SW 1271 (cell line): ENCODE data around the gene TRPM2.
"Not testable (repeated sequence)": the region's sequence is repeated elsewhere in the genome, so short reads cannot be mapped to it uniquely, and the experiment has no call there.

ENCODE experiments used
- DNase-seq, 2 experiments: peaks; one replicate each; lab custom pipeline; 2025; lab: John Stamatoyannopoulos, UW

TRPM2 gene

GRCh38 chr21:44397431-44398031, 44.1 kb downstream of the TRPM2 start:
- no peak for DNase-seq

GRCh38 chr21:44398499-44398898, 45.1 kb downstream of the TRPM2 start:
- DNase-seq: no peak

- DNase-seq: no peak
These were observed 45.9 kb downstream of the TRPM2 start for GRCh38 chr21:44399151-44399954.

- no peak for DNase-seq
These were observed 46.8 kb downstream of the TRPM2 start for GRCh38 chr21:44399955-44400790.

GRCh38 chr21:44400791-44401385, 47.5 kb downstream of the TRPM2 start:
- DNase-seq: no peak

GRCh38 chr21:44401386-44402160, 48.2 kb downstream of the TRPM2 start:
- DNase-seq: no peak

- no peak for DNase-seq
These were observed 49.1 kb downstream of the TRPM2 start for GRCh38 chr21:44402323-44403105.

GRCh38 chr21:44403106-44404020, 49.9 kb downstream of the TRPM2 start:
- DNase-seq: no peak

GRCh38 chr21:44404482-44404881, 51.1 kb downstream of the TRPM2 start:
- DNase-seq: not testable (repeated sequence)

- DNase-seq: no peak
These were observed 51.9 kb downstream of the TRPM2 start for GRCh38 chr21:44405091-44405947.

GRCh38 chr21:44405948-44406872, 52.8 kb downstream of the TRPM2 start:
- DNase-seq: peak; percentile 6 to 7

GRCh38 chr21:44406953-44407352, 53.5 kb downstream of the TRPM2 start:
- no peak for DNase-seq

GRCh38 chr21:44407493-44407892, 54.1 kb downstream of the TRPM2 start:
- DNase-seq: no peak

GRCh38 chr21:44408226-44408625, 54.8 kb downstream of the TRPM2 start:
- DNase-seq: no peak

- DNase-seq: no peak
These were observed 60.3 kb downstream of the TRPM2 start for GRCh38 chr21:44413566-44414290.

- DNase-seq: no peak
These were observed 61.1 kb downstream of the TRPM2 start for GRCh38 chr21:44414291-44415072.
